SHP77 (cell line): ENCODE results near the gene CMTM6.
A peak's percentile ranks its signal among the peaks of the same experiment; 100 is the strongest.
"Not testable (repeated sequence)": the region's sequence is repeated elsewhere in the genome, so short reads cannot be mapped to it uniquely, and the experiment has no call there.

Source experiments
- DNase-seq, 2 experiments: peaks; one replicate each; lab custom pipeline; 2025; lab: John Stamatoyannopoulos, UW

The CMTM6 gene

DNA sequence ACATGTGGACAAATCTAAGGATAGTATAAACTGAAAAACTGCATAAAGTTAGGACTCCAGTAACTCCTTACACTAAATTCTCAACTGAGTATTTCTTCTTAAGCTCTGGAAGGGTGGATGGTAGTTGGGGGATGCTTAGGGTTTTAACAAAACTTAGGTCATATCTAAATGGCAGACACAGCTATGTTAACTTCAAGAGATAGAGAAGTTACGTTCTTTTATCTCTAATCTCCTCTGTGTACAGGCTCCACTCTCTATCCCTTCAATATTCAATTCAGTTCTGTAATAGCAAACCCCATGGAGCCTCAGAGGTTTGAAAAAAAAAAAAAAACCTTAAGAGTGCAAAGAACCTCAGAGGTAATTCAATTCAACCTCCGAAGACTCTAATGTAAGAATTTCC lies 3.1 kb downstream of the CMTM6 start:
- DNase-seq: no peak

DNA sequence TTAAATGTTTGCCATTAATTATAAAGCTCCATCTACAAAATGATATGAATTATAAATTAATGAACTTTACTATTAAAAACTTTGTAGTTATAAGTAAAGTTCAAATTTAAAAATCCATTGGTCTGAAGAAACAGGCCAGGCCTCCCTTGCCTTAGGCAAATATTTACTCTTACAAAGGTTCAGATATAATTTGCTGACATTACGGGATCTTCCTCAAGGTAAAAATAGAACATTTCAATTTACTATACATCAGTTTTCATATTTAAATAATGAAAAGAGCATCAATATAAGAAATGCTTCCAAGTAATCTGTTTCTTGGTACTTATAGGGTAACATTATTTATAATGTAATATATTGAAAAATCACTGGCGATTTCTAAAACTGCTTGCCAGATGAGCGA lies 3.7 kb downstream of the CMTM6 start:
- DNase-seq: no peak

DNA sequence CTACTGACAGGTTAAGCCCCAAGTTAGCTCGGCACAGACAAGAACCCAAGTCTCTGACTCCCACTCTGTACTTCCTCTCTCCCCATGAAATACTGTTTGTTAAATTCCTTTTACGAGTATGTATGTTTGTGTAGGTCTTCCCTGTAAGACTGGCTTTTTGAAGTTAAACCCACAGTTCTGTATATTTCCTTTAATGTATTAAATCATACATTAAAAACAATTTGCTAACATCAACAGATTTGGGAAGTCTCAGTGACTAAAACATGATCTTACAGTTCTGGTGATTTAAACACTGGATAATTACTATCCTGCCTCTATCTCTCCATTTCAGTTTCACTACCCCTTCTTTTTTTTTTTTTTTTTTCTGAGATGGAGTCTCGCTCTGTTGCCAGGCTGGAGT lies 4.4 kb downstream of the CMTM6 start:
- no peak for DNase-seq

DNA sequence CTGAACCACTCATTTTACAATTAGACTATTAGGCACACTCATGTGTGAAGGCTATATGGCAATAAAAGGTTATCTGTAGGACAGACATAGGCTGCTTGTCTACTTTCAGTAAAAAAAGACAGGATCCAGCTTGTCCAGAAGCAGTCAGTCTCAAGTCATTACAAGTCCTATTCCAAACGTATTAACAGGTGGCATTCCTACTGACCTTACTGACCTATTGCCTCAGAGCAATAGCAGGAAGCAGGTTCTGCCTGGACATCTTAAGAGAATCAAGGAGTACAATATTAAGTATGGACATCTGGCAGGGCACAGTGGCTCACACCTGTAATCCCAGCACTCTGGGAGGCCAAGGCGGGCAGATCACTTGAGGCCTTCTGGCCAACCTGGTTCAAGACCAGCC lies 7.0 kb downstream of the CMTM6 start:
- no peak for DNase-seq

DNA sequence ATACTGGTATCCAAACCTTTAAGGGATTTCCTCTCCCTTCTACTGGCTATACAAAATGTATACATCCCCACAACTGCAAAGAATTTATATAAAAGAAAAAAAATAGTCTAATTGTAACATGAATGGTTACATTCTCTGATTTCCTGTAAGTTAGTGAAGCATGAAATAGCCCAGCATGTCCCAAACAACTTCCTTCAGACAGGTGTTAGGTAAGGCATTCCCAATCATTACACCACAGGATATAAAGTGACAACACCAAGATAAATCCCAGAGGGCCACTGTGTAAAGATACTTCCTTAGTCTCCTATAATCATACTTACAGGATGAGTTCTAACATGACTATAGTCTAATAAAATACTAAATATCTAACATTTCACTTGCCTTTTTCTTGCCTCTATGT lies 7.6 kb downstream of the CMTM6 start:
- no peak for DNase-seq

DNA sequence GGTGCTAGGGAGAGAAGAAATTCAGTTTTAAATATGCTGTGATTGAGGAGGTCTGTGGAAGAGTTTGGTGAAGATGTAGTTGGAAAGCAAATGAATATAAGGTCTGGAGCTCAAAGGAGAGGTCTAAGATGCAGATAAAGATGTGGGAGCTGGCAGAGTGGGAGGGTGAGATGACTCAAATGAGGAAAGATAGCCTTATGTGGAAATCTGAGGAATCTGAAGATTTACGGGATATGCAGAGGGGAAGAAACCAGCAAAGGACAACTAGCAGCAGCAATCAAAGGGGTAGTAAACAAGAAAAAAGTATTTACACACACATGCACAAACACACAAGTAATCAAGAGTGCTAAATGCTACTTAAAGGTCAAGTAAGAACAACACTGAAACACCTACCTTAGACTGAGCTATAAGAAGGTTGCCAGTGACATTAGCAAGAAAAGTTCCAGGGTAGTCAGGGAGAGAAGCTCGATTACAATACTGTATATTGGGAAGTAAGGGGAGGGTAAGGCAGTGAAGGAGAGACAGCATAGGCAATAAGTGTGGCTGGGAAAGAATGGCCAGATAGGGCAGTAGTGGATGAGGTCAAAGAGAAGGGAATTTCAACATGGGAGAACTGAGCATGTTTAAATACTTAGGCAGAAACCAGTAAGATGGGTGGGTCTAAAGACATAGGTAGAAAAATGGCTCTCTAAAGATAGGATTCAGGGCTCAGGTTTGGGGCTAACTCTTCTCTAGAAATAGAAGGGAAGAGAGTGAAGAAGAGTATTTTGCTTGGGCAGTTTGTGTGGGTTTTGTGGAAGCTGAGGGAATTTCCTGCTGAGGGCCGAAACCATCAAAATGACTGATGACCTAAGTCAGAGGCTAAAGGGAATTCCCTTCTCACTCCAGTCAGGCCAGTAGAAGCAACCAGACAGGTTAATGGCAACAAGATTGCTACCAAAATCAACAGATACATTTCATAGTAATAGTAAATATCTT lies 8.9 kb downstream of the CMTM6 start:
- no peak for DNase-seq

DNA sequence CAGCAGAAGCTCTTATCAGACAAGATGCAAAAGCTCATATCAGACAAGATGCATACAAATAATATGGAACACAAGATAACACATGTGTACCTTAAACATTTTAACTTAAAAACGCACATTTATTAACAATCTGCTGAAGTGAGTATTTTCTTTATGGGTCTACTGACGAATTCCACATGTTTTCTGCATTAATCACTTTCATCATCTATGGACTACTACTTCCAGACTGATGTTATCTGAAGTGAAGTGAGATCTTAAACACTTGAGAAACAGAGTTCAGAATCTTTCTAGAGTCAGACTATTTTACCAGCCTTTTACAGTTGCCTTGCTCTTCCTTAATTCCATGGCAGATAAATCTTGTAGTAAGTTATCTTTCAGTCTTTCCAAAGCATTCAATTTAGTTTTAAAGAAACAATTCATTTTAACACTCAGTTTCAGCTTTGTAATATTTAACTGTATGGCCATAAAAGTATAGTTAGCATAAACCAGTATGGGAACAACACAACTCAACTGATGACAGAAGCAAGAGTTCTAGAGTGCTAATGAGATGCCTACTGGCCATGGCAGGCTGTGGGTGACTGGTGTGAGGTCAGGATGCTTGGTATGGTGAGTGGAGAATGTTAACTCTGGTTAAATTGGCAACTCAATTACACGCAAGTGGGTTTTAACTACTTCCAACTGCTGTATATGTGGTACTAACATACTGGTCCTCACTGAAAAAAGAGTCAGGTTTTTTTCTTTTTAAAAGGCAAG lies 9.8 kb downstream of the CMTM6 start:
- DNase-seq: no peak

DNA sequence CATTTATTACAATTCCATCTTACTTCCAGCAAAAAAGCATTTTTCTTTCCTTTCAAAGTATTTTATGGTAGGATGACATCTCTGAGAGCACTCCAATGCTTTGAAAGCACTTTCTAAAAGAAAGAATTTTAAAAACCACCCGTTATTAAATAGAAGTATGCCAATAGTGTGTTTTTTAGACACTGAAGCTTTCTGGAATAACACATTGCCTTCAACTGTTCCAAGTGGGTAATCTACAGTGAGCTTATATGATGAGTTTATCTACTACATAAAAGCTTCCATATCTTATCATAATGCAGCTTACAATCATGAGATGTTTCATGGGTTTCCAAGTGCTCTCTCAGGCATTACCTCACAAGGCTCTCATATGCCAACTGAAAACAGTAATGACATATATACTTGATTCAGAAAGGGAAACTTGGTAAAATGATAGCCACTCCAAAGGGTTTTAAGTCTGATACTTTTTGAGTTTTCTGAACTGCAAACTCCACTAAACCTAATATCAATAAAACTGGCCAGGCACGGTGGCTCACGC lies 14.1 kb downstream of the CMTM6 start:
- DNase-seq: no peak

DNA sequence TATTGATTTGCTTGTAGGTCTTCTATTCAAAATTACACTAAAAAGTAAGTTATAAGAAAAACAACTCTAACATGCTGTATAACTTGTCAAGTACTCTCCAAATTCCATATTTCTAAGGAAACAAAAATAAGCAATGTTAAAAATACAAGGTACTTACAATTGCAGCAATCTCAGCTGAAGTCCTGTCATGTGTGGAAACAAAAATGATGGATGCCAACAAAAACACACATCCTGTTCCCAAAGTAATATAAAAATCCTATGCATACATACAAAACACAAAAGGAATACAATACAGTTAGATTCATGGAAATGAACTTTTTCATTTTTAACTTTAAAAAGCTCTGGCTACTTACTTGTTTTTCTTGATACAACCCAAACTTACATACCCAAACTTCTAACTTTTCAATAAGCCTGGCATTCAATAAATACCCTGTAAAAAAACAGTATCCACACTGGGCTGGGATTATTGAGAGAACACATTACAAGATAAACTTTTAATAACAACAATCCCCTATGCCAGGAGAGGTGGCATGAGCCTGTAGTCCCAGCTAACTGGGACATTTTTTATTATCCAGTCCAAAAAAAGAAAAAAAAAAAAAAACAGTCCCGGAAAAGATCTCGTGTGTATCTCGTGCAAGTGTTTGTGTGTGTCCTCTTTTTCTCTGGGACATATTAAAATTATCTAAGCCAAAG lies 14.7 kb downstream of the CMTM6 start:
- DNase-seq: no peak

DNA sequence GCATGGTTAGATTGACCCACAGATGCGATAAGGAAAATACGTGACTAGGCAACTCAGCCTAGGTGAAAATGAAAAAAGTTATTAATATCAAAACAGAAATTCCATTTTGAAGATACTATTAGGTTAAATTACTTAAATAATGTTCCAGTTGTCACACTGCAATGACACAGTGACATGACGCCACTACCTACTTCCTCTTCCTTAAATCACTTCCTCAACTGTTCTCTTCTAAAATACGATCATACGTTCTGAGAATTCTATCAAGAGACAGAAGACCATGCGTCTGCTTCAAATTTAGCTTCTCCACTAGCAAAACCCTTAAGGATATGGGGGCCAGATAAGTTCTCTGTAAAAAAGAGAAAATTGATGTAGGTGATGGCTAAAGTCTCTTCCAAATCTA lies 18.2 kb downstream of the CMTM6 start:
- DNase-seq: no peak

DNA sequence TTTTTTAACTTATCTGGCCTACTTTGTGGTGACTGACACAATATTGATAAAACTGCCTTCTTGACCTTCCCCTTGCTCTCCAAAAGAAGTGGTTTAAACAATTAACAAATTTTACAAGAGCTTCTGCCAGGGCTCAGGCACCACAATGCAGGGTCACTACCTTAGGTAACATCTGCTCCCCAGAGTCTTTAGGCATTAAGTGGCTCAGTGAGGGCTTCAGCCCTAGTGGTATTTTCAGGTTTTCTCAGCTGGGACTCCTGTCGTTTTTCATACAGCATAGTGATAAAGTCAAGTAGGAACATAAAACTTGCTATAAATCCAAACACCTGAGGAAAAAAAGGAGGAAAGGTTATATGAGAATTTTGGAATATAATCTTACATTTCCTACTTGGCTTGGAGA lies 18.9 kb downstream of the CMTM6 start:
- DNase-seq: no peak

DNA sequence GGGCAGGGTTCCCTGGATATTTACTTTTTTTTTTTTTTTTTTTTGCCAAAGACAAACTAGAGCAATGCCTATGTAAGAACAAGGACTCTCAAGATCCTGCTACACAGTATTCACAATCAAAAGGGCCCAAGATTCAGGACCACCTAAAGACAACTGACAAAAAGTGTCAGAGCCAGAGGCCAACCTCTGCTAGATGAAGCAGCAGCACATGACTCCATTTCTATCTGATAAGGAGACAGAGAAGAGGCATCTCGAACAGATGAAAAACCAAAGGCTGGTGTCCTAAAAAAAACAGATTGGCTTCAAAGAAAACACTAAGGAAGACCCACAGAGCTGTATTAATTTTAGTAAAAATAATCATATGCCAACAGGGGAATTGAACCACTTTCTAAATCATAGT lies 20.0 kb downstream of the CMTM6 start:
- DNase-seq: no peak

DNA sequence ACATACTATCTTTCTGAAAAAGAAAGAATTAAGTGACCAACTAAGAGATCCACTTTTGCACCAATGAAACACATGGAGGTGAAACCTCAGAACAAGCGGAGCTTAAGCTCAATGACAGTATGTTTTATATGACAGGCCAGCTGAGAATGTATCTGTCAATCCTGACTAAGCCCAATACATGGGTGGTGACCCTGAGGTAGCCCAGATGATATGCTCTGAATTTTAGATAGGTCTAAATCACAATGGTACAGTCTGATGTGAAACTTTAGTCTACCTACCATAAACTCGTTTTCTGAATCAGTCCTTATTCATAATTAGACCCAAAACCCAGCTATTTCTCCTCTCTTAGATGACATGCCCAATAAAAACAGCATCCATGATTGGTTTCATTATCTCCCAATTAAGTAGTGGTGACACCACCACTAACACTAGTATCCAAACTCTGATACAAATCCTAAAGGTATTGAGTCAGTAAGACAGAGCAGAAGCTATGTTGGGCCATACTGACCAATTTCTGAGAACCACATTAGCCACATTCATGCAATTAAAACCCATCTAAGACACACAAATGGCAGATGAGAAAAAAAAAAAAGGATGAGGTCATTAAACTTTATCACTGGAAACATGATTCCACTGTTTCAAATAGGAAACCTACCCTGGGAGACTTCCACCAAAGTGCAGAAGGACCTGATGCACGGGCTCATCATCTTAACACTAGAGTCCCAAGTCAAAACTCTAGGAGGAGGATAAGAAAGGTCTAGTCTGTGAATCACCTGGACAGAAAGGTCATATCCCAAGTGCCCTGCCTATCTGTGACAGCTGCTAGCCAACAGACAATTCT lies 20.6 kb downstream of the CMTM6 start:
- DNase-seq: no peak

DNA sequence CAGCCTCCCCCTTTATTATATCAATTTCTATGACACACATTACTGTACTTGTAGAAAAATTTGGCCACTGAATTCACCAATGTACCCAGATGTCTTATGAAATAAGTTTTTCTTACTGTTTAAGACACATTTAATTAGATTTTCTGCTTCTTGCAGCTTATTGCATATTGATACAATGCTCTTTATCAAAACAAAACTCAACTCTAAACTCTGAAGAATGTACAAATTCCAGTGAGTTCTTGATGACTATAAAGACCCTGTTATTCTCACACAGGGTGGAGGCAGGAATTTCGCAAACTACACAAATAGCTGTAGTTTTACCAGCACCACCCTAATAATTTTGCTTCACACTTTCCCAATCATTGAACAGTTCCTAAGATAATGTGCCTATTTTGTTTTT lies 22.0 kb downstream of the CMTM6 start:
- DNase-seq: no peak

DNA sequence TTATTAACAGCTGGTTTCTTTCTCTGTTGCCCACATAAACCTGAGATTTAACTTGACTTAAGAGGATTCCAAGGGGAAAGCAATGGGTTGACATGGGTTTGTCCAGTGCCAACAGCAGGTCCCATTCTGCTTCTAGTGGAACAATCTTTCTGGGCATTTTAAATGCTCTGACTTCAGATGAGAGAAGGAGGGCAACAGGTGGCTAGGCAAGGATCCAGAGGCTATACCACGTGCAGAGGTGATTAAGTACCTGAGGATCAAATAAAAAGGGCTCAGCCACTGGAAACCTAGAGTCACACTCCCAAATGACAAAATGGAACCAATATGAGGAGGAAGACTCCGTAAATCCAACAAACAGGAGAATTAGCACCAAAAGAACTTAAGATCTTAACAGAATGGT lies 28.5 kb downstream of the CMTM6 start:
- no peak for DNase-seq

DNA sequence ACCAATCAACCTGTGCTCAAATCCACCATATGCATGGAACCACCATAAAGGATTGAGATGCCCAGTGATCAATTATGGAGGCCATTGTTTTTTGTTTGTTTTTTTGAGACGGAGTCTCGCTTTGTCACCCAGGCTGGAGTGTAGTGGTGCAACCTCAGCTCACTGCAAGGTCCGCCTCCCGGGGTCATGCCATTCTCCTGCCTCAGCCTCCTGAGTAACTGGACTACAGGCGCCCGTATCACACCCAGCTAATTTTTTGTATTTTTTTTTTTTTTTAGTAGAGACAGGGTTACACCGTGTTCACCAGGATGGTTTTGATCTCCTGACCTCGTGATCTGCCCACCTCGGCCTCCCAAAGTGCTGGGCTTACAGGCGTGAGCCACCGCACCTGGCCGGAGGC lies 30.5 kb downstream of the CMTM6 start:
- DNase-seq: not testable (repeated sequence)

DNA sequence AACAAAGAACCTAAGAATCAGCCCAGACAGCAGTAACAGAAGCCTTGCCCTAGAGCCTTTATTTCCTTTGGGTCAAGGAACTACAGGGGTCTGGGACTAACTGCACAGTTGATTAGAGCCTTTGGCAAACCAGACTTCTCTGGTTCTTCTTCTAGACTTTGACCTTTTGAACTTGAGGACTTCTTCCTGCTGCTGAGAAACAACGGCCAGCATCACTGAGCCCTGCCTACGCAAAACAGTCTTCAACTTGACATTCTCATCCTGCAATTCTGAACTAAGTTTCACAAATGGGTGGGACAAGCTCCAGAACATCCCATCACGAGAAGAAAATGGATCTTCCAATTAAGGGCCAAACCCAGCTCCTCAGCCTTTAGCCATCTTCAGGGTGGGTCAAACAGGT lies 31.4 kb downstream of the CMTM6 start:
- no peak for DNase-seq

DNA sequence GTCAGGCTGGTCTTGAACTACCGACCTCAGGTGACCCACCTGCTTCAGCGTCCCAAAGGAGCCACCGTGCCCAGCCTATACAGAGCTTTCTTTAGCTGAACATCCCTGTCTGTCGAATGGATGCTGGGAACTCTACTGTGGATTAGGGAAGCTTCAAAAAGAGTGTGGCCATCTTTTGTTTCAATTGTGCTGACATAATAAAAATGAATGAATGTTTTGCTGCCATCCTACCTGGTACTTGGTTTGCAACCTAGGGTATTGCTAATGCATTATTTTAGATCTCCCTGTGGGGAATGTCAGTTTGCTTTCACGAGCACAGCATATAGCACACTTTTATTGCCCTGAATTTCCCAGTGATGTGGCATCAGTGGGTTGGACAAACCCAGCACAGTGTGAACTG lies 32.3 kb downstream of the CMTM6 start:
- DNase-seq: no peak

DNA sequence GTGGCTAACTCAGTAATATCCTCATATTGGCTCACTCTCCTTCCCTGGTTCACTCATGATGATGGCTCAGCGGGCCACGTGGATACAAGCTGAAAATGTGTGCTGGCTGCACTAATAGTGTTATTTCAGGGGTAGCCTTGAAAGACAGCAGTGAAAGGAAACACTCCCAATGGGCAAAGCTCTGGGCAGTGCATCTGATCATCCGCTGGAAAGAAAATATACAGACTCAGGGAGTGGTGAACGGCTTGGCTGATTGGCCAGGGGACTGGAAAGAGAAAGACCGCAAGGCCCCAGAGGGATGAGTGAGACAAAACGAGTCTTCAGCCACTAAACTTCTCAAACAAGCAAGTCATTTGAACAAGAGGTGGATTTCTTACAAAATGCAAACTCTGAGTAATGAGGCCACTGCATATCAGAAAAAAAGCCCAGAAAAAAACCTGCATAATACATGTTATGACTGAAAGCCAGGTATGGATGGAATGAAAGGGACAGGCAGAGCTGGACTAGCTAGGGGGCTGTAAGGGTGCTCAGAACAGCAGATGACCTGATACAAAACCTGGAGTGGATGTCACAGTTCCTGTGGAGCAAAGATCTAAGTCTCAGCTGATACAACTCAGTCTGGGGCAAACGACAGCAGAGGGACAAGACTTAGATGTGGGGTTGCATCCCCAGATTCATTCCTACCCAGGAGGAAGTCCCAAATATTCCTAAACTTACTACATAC lies 33.3 kb downstream of the CMTM6 start:
- no peak for DNase-seq

DNA sequence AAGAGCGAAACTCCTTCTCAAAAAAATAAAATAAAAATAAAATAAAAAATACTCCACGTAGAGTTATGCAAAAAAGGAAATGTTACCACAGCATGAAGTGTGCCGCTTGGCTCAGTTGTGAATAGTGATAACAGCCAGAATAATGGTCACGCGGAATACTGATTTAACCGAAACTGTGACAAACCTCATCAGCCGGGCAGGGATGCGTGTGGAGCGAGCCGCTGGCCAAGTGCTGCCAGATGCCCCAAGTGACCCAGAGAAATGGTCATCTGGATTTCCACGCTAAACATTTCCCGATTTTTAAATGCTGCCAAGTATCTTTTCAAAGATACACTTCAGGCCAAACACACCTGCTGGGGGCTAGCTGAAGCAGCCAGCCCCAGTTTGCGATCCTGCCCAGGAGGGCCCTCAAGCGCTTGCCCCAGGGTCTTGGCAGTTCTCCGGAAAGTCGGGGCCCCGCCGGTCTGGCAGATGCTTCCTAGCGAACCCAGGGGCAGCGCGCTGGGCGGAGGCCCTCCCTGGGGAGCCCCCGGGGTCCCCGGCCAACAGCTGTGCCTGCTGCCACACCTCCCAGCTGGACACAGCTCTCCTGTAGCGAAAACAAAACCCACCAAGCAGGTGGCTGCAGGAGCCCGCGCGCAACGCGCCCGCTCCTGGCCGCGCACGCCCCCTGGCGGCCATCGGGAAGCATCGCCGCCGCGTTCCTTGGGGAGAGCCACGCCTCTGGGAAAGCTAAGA lies 35.1 kb downstream of the CMTM6 start:
- DNase-seq: peak; percentile 55 to 71
